Measurements from ENCODE around the gene FAM193A.

DNA sequence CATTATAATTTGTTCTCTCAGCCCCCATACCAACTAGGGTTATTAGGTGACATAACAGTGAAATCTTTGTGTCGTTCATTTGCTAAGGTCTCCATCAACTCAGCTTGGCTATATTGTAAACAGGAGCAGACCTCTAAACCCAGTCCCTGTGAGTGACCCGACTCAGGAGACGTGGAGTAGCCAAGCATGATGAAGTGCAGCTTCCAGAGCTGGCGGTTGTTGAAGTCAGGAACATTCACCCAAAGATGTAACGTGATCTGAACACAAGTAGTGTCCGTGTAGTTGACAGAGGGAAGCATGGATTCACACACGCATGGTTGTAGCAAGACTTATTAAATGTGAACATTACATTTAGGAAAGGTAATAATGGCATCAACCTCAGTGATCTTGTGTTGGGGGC is 102.3 kb downstream of the FAM193A start:
- TF ChIP-seq CTCF (IDR thresholded peaks at IDR 0.05): no peak
- TF ChIP-seq POLR2A (IDR thresholded peaks at IDR 0.05): no peak
- TF ChIP-seq POLR2AphosphoS5 (IDR thresholded peaks at IDR 0.05): no peak

Data from transverse colon (tissue), 4 donors.